ENCODE results near the gene PRICKLE2. TPM values are rescaled to one million over a fixed set of nuclear protein-coding genes. Genes with fewer than 3 reads are reported as not detected.

Gene PRICKLE2
- polyA plus RNA-seq, 1 donor (not counting 4 experiments of a cell fraction or from before 2014, with no cell fraction given) = 7.8 TPM

GRCh38 chr3:64148955-64149653 is 76.2 kb downstream of the PRICKLE2 start:
- peaks cover 4% of the 10 kb centered on the region for H3K4me1 ChIP-seq (ENCODE audit: control insufficient read depth, extremely low read depth, insufficient read depth, low read length)

GRCh38 chr3:64147211-64147610 is 78.1 kb downstream of the PRICKLE2 start:
- no peak overlapping the region for H3K4me3 ChIP-seq (ENCODE audit: control insufficient read depth in 2 of 3, extremely low read depth in 1 of 3, insufficient read depth in 2 of 3, low read depth in 1 of 3, low read length in 3 of 3)
- no peak overlapping the region for H3K4me2 ChIP-seq (ENCODE audit: control insufficient read depth, extremely low read depth, insufficient read depth, low read depth, low read length)
- no peaks in the 10 kb centered on the region for H3K27me3 ChIP-seq (ENCODE audit: control insufficient read depth, extremely low read depth, insufficient read depth, low read length)
- H3K36me3 ChIP-seq (ENCODE audit: control insufficient read depth in 2 of 2, extremely low read depth in 1 of 2, insufficient read depth in 2 of 2, low read length in 2 of 2) = peaks cover 2 to 12% of the 10 kb centered on the region in 2 experiments
- H3K9me1 ChIP-seq (ENCODE audit: control insufficient read depth, extremely low read depth, insufficient read depth, low read length) = no peaks in the 10 kb centered on the region
- FAIRE-seq (no peak), DNase-seq (ENCODE audit: low read depth, low spot score) (no peak)
- H3K79me2 ChIP-seq (ENCODE audit: control insufficient read depth, insufficient read depth, low read length) = no peaks in the 10 kb centered on the region
- dilution Hi-C loops (cut with MboI; ENCODE audit: extremely low pct_ligation_motif_present, low sequenced_read_pairs) = no loop called here
- TF ChIP-seq EZH2 (IDR thresholded peaks at IDR 0.05; ENCODE audit: low read length) (no peak), CTCF (optimal IDR thresholded peaks at IDR 0.05 in 1 of 3, IDR thresholded peaks at IDR 0.05 in 1 of 3, conservative IDR thresholded peaks at IDR 0.05 in 1 of 3; ENCODE audit: extremely low read depth in 1 of 3, insufficient read depth in 2 of 3, low read length in 3 of 3) (no peak)
- H3K9me3 ChIP-seq (ENCODE audit: control insufficient read depth, low read depth, low read length) = no peaks in the 10 kb centered on the region
- H3K27ac ChIP-seq (ENCODE audit: control insufficient read depth, insufficient read depth, low read length) = no peak overlapping the region
- H2AFZ ChIP-seq (ENCODE audit: control insufficient read depth, low read length) = no peak overlapping the region
- no peaks in the 10 kb centered on the region for H4K20me1 ChIP-seq (ENCODE audit: control insufficient read depth, extremely low read depth, insufficient read depth, low read length)
- peaks cover 11% of the 10 kb centered on the region for H3K4me1 ChIP-seq (ENCODE audit: control insufficient read depth, extremely low read depth, insufficient read depth, low read length)
- no peak overlapping the region for H3K9ac ChIP-seq (ENCODE audit: control insufficient read depth, extremely low read depth, insufficient read depth, low read length)

More at GRCh38 chr3:64148955-64149653, 76.2 kb downstream of the PRICKLE2 start:
- no peak for DNase-seq (ENCODE audit: low read depth, low spot score)
- no peaks in the 10 kb centered on the region for H4K20me1 ChIP-seq (ENCODE audit: control insufficient read depth, extremely low read depth, insufficient read depth, low read length)
- H3K27ac ChIP-seq (ENCODE audit: control insufficient read depth, insufficient read depth, low read length) = no peak overlapping the region
- no peaks in the 10 kb centered on the region for H3K27me3 ChIP-seq (ENCODE audit: control insufficient read depth, extremely low read depth, insufficient read depth, low read length)
- H3K36me3 ChIP-seq (ENCODE audit: control insufficient read depth in 2 of 2, extremely low read depth in 1 of 2, insufficient read depth in 2 of 2, low read length in 2 of 2) = peaks cover 6 to 18% of the 10 kb centered on the region in 2 experiments
- no peak overlapping the region for H2AFZ ChIP-seq (ENCODE audit: control insufficient read depth, low read length)
- H3K79me2 ChIP-seq (ENCODE audit: control insufficient read depth, insufficient read depth, low read length) = no peaks in the 10 kb centered on the region
- no peak overlapping the region for H3K4me3 ChIP-seq (ENCODE audit: control insufficient read depth in 2 of 3, extremely low read depth in 1 of 3, insufficient read depth in 2 of 3, low read depth in 1 of 3, low read length in 3 of 3)
- no peaks in the 10 kb centered on the region for H3K9me3 ChIP-seq (ENCODE audit: control insufficient read depth, low read depth, low read length)
- TF ChIP-seq EZH2 (IDR thresholded peaks at IDR 0.05; ENCODE audit: low read length) (no peak), CTCF (optimal IDR thresholded peaks at IDR 0.05 in 1 of 3, IDR thresholded peaks at IDR 0.05 in 1 of 3, conservative IDR thresholded peaks at IDR 0.05 in 1 of 3; ENCODE audit: extremely low read depth in 1 of 3, insufficient read depth in 2 of 3, low read length in 3 of 3) (no peak)
- no peak for FAIRE-seq
- no peak overlapping the region for H3K9ac ChIP-seq (ENCODE audit: control insufficient read depth, extremely low read depth, insufficient read depth, low read length)
- no peaks in the 10 kb centered on the region for H3K9me1 ChIP-seq (ENCODE audit: control insufficient read depth, extremely low read depth, insufficient read depth, low read length)
- dilution Hi-C loops (cut with MboI; ENCODE audit: extremely low pct_ligation_motif_present, low sequenced_read_pairs) = no loop called here
- no peak overlapping the region for H3K4me2 ChIP-seq (ENCODE audit: control insufficient read depth, extremely low read depth, insufficient read depth, low read depth, low read length)
